ENCODE data around the gene ABHD17B.

Gene ABHD17B

GRCh38 chr9:71816916-71817451, 94.0 kb downstream of the ABHD17B start:
- no peak for FAIRE-seq
